ENCODE measurements around the gene GPR35. TPM values are rescaled to one million over a fixed set of nuclear protein-coding genes. Genes with fewer than 3 reads are reported as not detected.

The GPR35 gene
- total RNA-seq, 1 donor from 2014 or later, result 4.7 TPM

GRCh38 chr2:240642806-240643092 lies 17.5 kb downstream of the GPR35 start:
- Histone ChIP-seq H3K4me1 (no peaks in the 10 kb centered on the region), H3K4me3 (no peak overlapping the region), H3K9me3 (no peaks in the 10 kb centered on the region), H3K27ac (no peak overlapping the region), H3K36me3 (no peaks in the 10 kb centered on the region), H3K27me3 (ENCODE audit: low read depth) (peaks cover 19% of the 10 kb centered on the region)
- TF ChIP-seq, protein P1, sequence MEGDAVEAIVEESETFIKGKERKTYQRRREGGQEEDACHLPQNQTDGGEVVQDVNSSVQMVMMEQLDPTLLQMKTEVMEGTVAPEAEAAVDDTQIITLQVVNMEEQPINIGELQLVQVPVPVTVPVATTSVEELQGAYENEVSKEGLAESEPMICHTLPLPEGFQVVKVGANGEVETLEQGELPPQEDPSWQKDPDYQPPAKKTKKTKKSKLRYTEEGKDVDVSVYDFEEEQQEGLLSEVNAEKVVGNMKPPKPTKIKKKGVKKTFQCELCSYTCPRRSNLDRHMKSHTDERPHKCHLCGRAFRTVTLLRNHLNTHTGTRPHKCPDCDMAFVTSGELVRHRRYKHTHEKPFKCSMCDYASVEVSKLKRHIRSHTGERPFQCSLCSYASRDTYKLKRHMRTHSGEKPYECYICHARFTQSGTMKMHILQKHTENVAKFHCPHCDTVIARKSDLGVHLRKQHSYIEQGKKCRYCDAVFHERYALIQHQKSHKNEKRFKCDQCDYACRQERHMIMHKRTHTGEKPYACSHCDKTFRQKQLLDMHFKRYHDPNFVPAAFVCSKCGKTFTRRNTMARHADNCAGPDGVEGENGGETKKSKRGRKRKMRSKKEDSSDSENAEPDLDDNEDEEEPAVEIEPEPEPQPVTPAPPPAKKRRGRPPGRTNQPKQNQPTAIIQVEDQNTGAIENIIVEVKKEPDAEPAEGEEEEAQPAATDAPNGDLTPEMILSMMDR (IDR thresholded peaks at IDR 0.05), result no peak
- DNase-seq (no peak), ATAC-seq (no peak)
- intact Hi-C loops (cut with DNase I), result no loop called here

GRCh38 chr2:240643093-240643810 lies 18.0 kb downstream of the GPR35 start:
- intact Hi-C loops (cut with DNase I), result no loop called here
- H3K27me3 ChIP-seq (ENCODE audit: low read depth), result peaks cover 24% of the 10 kb centered on the region
- TF ChIP-seq, protein P1 (IDR thresholded peaks at IDR 0.05), result no peak
- H3K4me3 ChIP-seq, result no peak overlapping the region
- ATAC-seq, result no peak
- no peak overlapping the region for H3K27ac ChIP-seq
- no peak for DNase-seq
- H3K4me1 ChIP-seq, result no peaks in the 10 kb centered on the region
- H3K9me3 ChIP-seq, result no peaks in the 10 kb centered on the region
- no peaks in the 10 kb centered on the region for H3K36me3 ChIP-seq

GRCh38 chr2:240643811-240644150 lies 18.5 kb downstream of the GPR35 start:
- no peak for ATAC-seq

GRCh38 chr2:240644171-240644651 lies 18.9 kb downstream of the GPR35 start:
- no peaks in the 10 kb centered on the region for H3K4me1 ChIP-seq
- H3K27me3 ChIP-seq (ENCODE audit: low read depth), result peaks cover 33% of the 10 kb centered on the region
- TF ChIP-seq, protein P1 (IDR thresholded peaks at IDR 0.05), result no peak
- no peak overlapping the region for H3K4me3 ChIP-seq
- H3K27ac ChIP-seq, result no peak overlapping the region
- DNase-seq, result no peak
- H3K36me3 ChIP-seq, result no peaks in the 10 kb centered on the region
- H3K9me3 ChIP-seq, result no peaks in the 10 kb centered on the region
- intact Hi-C loops (cut with DNase I), result no loop called here
- ATAC-seq, result no peak

More at GRCh38 chr2:240643811-240644150, 18.5 kb downstream of the GPR35 start:
- intact Hi-C loops (cut with DNase I), result no loop called here
- TF ChIP-seq, protein P1 (IDR thresholded peaks at IDR 0.05), result no peak
- Histone ChIP-seq H3K36me3 (no peaks in the 10 kb centered on the region), H3K27ac (no peak overlapping the region), H3K9me3 (no peaks in the 10 kb centered on the region), H3K27me3 (ENCODE audit: low read depth) (peaks cover 29% of the 10 kb centered on the region), H3K4me3 (no peak overlapping the region), H3K4me1 (no peaks in the 10 kb centered on the region)
- DNase-seq, result no peak

GRCh38 chr2:240644859-240645301 lies 19.6 kb downstream of the GPR35 start:
- Histone ChIP-seq H3K36me3 (no peaks in the 10 kb centered on the region), H3K4me1 (no peaks in the 10 kb centered on the region), H3K27me3 (ENCODE audit: low read depth) (peaks cover 33% of the 10 kb centered on the region), H3K9me3 (no peaks in the 10 kb centered on the region), H3K27ac (no peak overlapping the region), H3K4me3 (no peak overlapping the region)
- DNase-seq (no peak), ATAC-seq (no peak)
- intact Hi-C loops (cut with DNase I), result no loop called here
- TF ChIP-seq, protein P1 (IDR thresholded peaks at IDR 0.05), result no peak

All from lower lobe of right lung (tissue), 2 donors.